AG10803 (cell line): Measurements from ENCODE around the gene TTLL1.

Experiments
- DNase-seq: peaks from one replicate; pipeline ENCODE4 v3.0.0; 2010; ENCODE audit warnings: low read depth
- H3K4me3 ChIP-seq: 2 replicates; pipeline ENCODE4 v1.5.1; 2011; ENCODE audit warnings: mild to moderate bottlenecking, low read length, control low read depth
- CTCF ChIP-seq: conservative IDR thresholded peaks from 2 replicates; pipeline ENCODE4 v1.5.1; 2011; ENCODE audit warnings: mild to moderate bottlenecking, low read length, control low read depth, inconsistent platforms

Gene TTLL1

GRCh38 chr22:43129426-43130425 lies 40.5 kb upstream of the TTLL1 start:
- no peak for DNase-seq
- no peak for TF ChIP-seq CTCF
- H3K4me3 ChIP-seq = no peak overlapping the region

GRCh38 chr22:43128928-43129424 lies 39.8 kb upstream of the TTLL1 start:
- TF ChIP-seq CTCF = no peak
- DNase-seq = no peak
- no peak overlapping the region for H3K4me3 ChIP-seq

- no peak for TF ChIP-seq CTCF
- DNase-seq = no peak
- H3K4me3 ChIP-seq = no peak overlapping the region
Measured at GRCh38 chr22:43128116-43128515, 38.9 kb upstream of the TTLL1 start.

GRCh38 chr22:43127166-43127908 lies 38.1 kb upstream of the TTLL1 start:
- H3K4me3 ChIP-seq = no peak overlapping the region
- DNase-seq = no peak
- TF ChIP-seq CTCF = no peak

GRCh38 chr22:43126501-43127165 lies 37.4 kb upstream of the TTLL1 start:
- H3K4me3 ChIP-seq = no peak overlapping the region
- peak; percentile 71 for DNase-seq
- no peak for TF ChIP-seq CTCF

GRCh38 chr22:43118953-43119458 lies 29.8 kb upstream of the TTLL1 start:
- H3K4me3 ChIP-seq = no peak overlapping the region
- TF ChIP-seq CTCF = no peak
- DNase-seq = no peak
